ENCODE results near the gene PLA2G12A.

The PLA2G12A gene

DNA sequence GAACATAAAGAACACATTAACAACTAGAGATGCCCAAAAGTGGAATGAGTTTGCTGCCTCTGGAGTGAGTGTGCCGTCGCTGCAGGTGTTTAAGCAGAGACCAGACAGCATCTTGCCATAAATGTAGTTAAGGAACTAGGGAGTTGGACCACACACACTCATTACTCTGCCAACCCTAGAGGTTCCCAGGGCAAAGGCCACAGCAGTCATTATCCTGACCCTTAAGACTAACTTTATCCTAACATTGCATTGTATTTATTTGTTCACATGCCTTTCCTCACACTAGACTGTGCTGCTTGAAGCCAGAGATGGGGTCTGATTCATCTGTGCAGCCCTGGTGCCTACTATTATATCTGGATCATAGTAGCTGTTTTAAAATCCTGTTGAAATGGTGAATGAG, 16.9 kb upstream of the PLA2G12A start:
- no peak for FAIRE-seq

GRCh38 chr4:109745830-109746229, 16.0 kb upstream of the PLA2G12A start:
- FAIRE-seq (no peak), DNase-seq (ENCODE audit: insufficient read length) (no peak)
- TF ChIP-seq POLR2AphosphoS5 (IDR thresholded peaks at IDR 0.05; ENCODE audit: low read depth, low read length): no peak
- TF ChIP-seq TAF1 (IDR thresholded peaks at IDR 0.05; ENCODE audit: borderline replicate concordance, low read depth, low read length): no peak
- no peak for TF ChIP-seq POLR2A (IDR thresholded peaks at IDR 0.05; ENCODE audit: low read depth, low read length)

More for the DNA sequence above, 16.9 kb upstream of the PLA2G12A start:
- TF ChIP-seq POLR2A (IDR thresholded peaks at IDR 0.05; ENCODE audit: low read depth, low read length) (no peak), POLR2AphosphoS5 (IDR thresholded peaks at IDR 0.05; ENCODE audit: low read depth, low read length) (no peak)
- DNase-seq (ENCODE audit: insufficient read length): no peak

- no peak for FAIRE-seq
- no peak for TF ChIP-seq POLR2A (IDR thresholded peaks at IDR 0.05; ENCODE audit: low read depth, low read length)
- no peak for TF ChIP-seq POLR2AphosphoS5 (IDR thresholded peaks at IDR 0.05; ENCODE audit: low read depth, low read length)
- TF ChIP-seq TAF1 (IDR thresholded peaks at IDR 0.05; ENCODE audit: borderline replicate concordance, low read depth, low read length): no peak
- DNase-seq (ENCODE audit: insufficient read length): no peak
Observed at GRCh38 chr4:109739547-109739946, 9.7 kb upstream of the PLA2G12A start.

DNA sequence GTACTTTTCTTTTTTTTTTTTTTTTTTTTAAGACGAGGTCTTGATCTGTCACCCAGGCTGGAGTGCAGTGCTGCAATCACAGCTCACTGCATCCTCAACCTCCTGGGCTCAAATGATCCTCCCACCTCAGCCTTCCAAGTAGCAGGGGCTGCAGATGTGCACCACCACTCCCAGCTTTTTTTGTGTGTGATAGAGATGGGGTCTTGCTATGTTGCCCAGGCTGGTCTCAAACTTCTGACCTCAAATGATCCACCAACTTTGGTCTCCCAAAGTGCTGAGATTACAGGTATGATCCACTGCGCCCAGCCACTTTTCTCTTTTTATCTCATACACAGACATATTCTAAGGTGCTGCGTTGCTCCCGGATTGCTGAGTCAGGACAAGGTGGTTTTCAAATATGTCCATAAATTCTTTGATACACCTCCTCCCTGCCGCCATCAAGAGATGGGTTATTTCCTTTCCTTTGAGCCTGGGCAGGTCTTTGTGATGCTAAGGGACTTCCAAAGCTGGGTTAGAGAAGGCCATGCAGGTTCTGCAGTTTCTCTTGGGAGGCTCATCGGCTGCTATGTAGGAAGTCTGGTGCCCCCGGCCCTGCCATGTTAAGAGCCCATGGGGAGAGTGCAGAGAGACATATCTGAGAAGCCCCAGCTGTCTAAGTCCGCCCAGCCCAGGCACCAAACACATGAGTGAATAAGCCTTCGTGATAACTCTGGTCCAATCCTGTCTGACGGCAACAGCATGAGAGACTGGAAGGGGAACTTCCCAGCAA, 8.4 kb upstream of the PLA2G12A start:
- FAIRE-seq (no peak), DNase-seq (ENCODE audit: insufficient read length) (no peak)
- TF ChIP-seq TAF1 (IDR thresholded peaks at IDR 0.05; ENCODE audit: borderline replicate concordance, low read depth, low read length) (no peak), POLR2AphosphoS5 (IDR thresholded peaks at IDR 0.05; ENCODE audit: low read depth, low read length) (no peak), POLR2A (IDR thresholded peaks at IDR 0.05; ENCODE audit: low read depth, low read length) (no peak)

DNA sequence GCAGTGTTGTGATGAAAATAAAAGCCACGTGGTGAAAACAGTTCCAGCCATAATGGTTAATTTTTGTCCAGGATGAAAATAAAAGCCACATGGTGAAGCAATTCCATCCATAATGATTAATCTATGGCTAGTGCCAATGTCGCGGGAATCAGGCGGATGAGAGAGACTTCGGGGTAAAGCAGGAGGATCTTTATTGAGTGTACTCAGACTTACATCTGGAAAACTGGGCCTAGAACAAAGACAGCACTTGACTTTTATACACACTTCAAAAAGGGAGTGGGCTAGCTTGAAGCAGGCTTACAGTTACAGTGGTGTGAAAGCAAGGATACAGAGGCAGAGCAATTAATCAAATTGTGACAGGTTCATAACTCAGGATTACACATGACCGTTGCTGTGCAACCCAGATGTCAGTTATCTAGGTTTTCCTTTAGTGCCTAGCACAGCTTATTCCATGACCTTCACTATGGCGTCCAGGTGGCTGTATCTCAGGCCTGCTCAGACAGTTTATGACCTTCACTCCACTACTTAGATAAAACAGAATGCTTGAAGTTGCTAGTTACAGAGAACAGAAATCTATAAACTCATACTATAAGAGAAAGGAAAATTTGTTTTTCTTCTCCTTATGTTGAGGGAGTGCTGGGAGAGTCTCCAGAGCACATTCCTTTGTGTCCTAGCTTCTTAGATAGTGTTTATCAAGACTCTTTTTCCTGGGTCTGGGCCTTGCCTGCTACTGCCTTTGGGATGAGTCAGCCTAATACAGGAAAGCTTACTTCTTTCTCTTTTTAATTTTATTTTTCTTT, 5.9 kb upstream of the PLA2G12A start:
- FAIRE-seq: no peak
- DNase-seq (ENCODE audit: insufficient read length): no peak
- no peak for TF ChIP-seq POLR2AphosphoS5 (IDR thresholded peaks at IDR 0.05; ENCODE audit: low read depth, low read length)
- no peak for TF ChIP-seq POLR2A (IDR thresholded peaks at IDR 0.05; ENCODE audit: low read depth, low read length)
- no peak for TF ChIP-seq TAF1 (IDR thresholded peaks at IDR 0.05; ENCODE audit: borderline replicate concordance, low read depth, low read length)

GRCh38 chr4:109733728-109734127, 3.9 kb upstream of the PLA2G12A start:
- TF ChIP-seq TAF1 (IDR thresholded peaks at IDR 0.05; ENCODE audit: borderline replicate concordance, low read depth, low read length): no peak
- TF ChIP-seq POLR2A (IDR thresholded peaks at IDR 0.05; ENCODE audit: low read depth, low read length): no peak
- TF ChIP-seq POLR2AphosphoS5 (IDR thresholded peaks at IDR 0.05; ENCODE audit: low read depth, low read length): no peak
- FAIRE-seq (no peak), DNase-seq (ENCODE audit: insufficient read length) (no peak)

GRCh38 chr4:109730619-109731545, 1.0 kb upstream of the PLA2G12A start:
- FAIRE-seq: no peak
- no peak for DNase-seq (ENCODE audit: insufficient read length)

DNA sequence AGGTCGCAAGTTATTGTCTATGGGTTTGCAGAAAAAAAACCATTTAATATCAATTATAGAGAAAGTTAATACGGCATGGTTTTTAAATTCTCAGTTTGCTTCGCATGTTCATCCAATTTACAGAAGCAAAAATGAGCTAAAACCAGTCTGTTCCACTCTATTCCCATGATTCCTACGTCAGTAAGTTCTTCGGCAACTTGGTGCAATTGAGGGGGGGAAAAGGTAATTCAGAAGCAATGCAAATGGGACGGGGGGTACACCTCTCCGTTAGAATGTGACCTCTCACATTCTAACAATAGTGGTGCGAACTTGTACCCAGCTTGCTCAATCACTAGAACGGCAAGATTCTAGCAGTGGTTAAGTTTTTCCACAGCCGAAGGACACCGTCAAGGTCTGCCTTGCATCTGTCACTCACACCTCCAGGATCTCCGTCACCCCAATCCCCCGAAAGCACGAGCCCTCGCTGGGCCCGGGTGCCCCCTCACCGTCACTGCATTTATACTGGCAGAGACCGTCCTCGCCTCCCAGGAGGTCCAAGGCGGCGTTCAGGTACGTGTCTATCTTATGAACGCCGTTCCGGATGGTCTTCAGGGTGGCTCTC, 653 bp downstream of the PLA2G12A start:
- DNase-seq (ENCODE audit: insufficient read length) (no peak), FAIRE-seq (peak; percentile 73)
- no peak for TF ChIP-seq POLR2A (IDR thresholded peaks at IDR 0.05; ENCODE audit: low read depth, low read length)
- no peak for TF ChIP-seq POLR2AphosphoS5 (IDR thresholded peaks at IDR 0.05; ENCODE audit: low read depth, low read length)
- no peak for TF ChIP-seq TAF1 (IDR thresholded peaks at IDR 0.05; ENCODE audit: borderline replicate concordance, low read depth, low read length)

More at GRCh38 chr4:109730619-109731545, 1.0 kb upstream of the PLA2G12A start:
- no peak for TF ChIP-seq POLR2A (IDR thresholded peaks at IDR 0.05; ENCODE audit: low read depth, low read length)
- no peak for TF ChIP-seq TAF1 (IDR thresholded peaks at IDR 0.05; ENCODE audit: borderline replicate concordance, low read depth, low read length)
- no peak for TF ChIP-seq POLR2AphosphoS5 (IDR thresholded peaks at IDR 0.05; ENCODE audit: low read depth, low read length)

DNA sequence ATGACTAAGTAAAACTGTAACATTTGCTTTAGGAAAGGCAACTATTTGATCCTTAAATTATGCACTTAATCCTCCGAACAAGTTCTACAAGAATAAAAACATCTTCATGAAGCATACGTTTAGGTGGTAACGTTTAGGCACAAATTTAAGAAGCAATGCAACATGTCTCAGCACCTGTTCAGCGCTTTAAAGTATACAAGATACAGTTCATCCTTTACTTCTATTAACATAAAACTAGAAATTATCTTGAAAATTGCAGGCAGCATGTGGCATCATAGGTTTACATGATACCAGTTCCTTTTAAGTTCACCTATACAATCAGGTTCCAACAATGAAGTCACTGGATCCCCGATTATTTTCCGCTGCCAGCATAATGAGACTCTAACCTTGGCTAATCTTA, 1.5 kb downstream of the PLA2G12A start:
- DNase-seq (ENCODE audit: insufficient read length) (no peak), FAIRE-seq (no peak)
- no peak for TF ChIP-seq TAF1 (IDR thresholded peaks at IDR 0.05; ENCODE audit: borderline replicate concordance, low read depth, low read length)
- no peak for TF ChIP-seq POLR2AphosphoS5 (IDR thresholded peaks at IDR 0.05; ENCODE audit: low read depth, low read length)
- no peak for TF ChIP-seq POLR2A (IDR thresholded peaks at IDR 0.05; ENCODE audit: low read depth, low read length)

GRCh38 chr4:109723110-109723509, 6.8 kb downstream of the PLA2G12A start:
- no peak for FAIRE-seq
- DNase-seq (ENCODE audit: insufficient read length): no peak
- TF ChIP-seq POLR2A (IDR thresholded peaks at IDR 0.05; ENCODE audit: low read depth, low read length) (no peak), TAF1 (IDR thresholded peaks at IDR 0.05; ENCODE audit: borderline replicate concordance, low read depth, low read length) (no peak)

- FAIRE-seq (no peak), DNase-seq (ENCODE audit: insufficient read length) (no peak)
- TF ChIP-seq TAF1 (IDR thresholded peaks at IDR 0.05; ENCODE audit: borderline replicate concordance, low read depth, low read length): no peak
Observed at GRCh38 chr4:109722357-109722756, 7.5 kb downstream of the PLA2G12A start.
